ENCODE data around the gene QSOX2. TPM values are rescaled to one million over a fixed set of nuclear protein-coding genes. Genes with fewer than 3 reads are reported as not detected.
A peak's percentile ranks its signal among the peaks of the same experiment; 100 is the strongest.

The QSOX2 gene
- total and polyA plus RNA-seq, 4 donors = 0.79 to 12.7 (median 4.3) TPM

GRCh38 chr9:136207616-136208015 is 38.0 kb downstream of the QSOX2 start:
- TF ChIP-seq GABPA (IDR thresholded peaks at IDR 0.05 in 1 of 2, conservative IDR thresholded peaks at IDR 0.05 in 1 of 2) = no peak
- TF ChIP-seq ZBTB33 (IDR thresholded peaks at IDR 0.05) = no peak
- no peak for TF ChIP-seq TAF1 (conservative IDR thresholded peaks at IDR 0.05)
- no peak for TF ChIP-seq RXRA (IDR thresholded peaks at IDR 0.05)
- H3K36me3 ChIP-seq (ENCODE audit: control insufficient read depth in 4 of 4, insufficient read depth in 3 of 4, low read depth in 1 of 4, low read length in 3 of 4) = peaks cover 0 to 25% (median 8%) of the 10 kb centered on the region in 4 donors
- no peaks in the 10 kb centered on the region for H3K9me3 ChIP-seq (ENCODE audit: control insufficient read depth in 4 of 4, low read length in 3 of 4)
- H3K4me3 ChIP-seq (ENCODE audit: low read depth in 1 of 3, low read length in 3 of 3) = no peak overlapping the region
- H3K4me1 ChIP-seq (ENCODE audit: control insufficient read depth in 4 of 4, insufficient read depth in 4 of 4, low read length in 3 of 4) = peaks cover 0 to 10% (median 6%) of the 10 kb centered on the region in 4 donors
- no peak overlapping the region for H3K9ac ChIP-seq (ENCODE audit: low read depth in 1 of 2, low read length in 2 of 2)
- DNase-seq (ENCODE audit: low spot score) = no peak
- H3K27ac ChIP-seq (ENCODE audit: low read depth in 1 of 2, low read length in 2 of 2) = no peak overlapping the region
- 95% methylated on average over 9 of the region's 9 CpGs for WGBS
- H3K27me3 ChIP-seq (ENCODE audit: control insufficient read depth in 4 of 4, insufficient read depth in 4 of 4, low read length in 3 of 4) = peaks cover 0 to 13% (median 1%) of the 10 kb centered on the region in 4 donors

GRCh38 chr9:136206602-136207275 is 38.9 kb downstream of the QSOX2 start:
- Histone ChIP-seq H3K4me3 (ENCODE audit: low read depth in 1 of 3, low read length in 3 of 3) (no peak overlapping the region), H3K27ac (ENCODE audit: low read depth in 1 of 2, low read length in 2 of 2) (no peak overlapping the region), H3K36me3 (ENCODE audit: control insufficient read depth in 4 of 4, insufficient read depth in 3 of 4, low read depth in 1 of 4, low read length in 3 of 4) (peaks cover 0 to 20% (median 8%) of the 10 kb centered on the region in 4 donors), H3K4me1 (ENCODE audit: control insufficient read depth in 4 of 4, insufficient read depth in 4 of 4, low read length in 3 of 4) (peaks cover 0 to 10% (median 6%) of the 10 kb centered on the region in 4 donors), H3K9ac (ENCODE audit: low read depth in 1 of 2, low read length in 2 of 2) (no peak overlapping the region), H3K9me3 (ENCODE audit: control insufficient read depth in 4 of 4, low read length in 3 of 4) (no peaks in the 10 kb centered on the region), H3K27me3 (ENCODE audit: control insufficient read depth in 4 of 4, insufficient read depth in 4 of 4, low read length in 3 of 4) (peaks cover 0 to 17% (median 2%) of the 10 kb centered on the region in 4 donors)
- 53% methylated on average over 16 of the region's 16 CpGs for WGBS
- TF ChIP-seq HNF4A (conservative IDR thresholded peaks at IDR 0.05) (peak; percentile 74 to 79), SP1 (IDR thresholded peaks at IDR 0.05) (peak; percentile 50), RXRA (IDR thresholded peaks at IDR 0.05) (peak; percentile 75 to 87), REST (IDR thresholded peaks at IDR 0.05) (peak; percentile 42), YY1 (IDR thresholded peaks at IDR 0.05) (no peak)
- DNase-seq (ENCODE audit: low spot score) = no peak

GRCh38 chr9:136205707-136205992 is 40.0 kb downstream of the QSOX2 start:
- Histone ChIP-seq H3K9ac (ENCODE audit: low read depth in 1 of 2, low read length in 2 of 2) (no peak overlapping the region), H3K4me3 (ENCODE audit: low read depth in 1 of 3, low read length in 3 of 3) (no peak overlapping the region), H3K27me3 (ENCODE audit: control insufficient read depth in 4 of 4, insufficient read depth in 4 of 4, low read length in 3 of 4) (peaks cover 0 to 27% (median 8%) of the 10 kb centered on the region in 4 donors), H3K4me1 (ENCODE audit: control insufficient read depth in 4 of 4, insufficient read depth in 4 of 4, low read length in 3 of 4) (peaks cover 0 to 10% (median 6%) of the 10 kb centered on the region in 4 donors), H3K9me3 (ENCODE audit: control insufficient read depth in 4 of 4, low read length in 3 of 4) (no peaks in the 10 kb centered on the region), H3K36me3 (ENCODE audit: control insufficient read depth in 4 of 4, insufficient read depth in 3 of 4, low read depth in 1 of 4, low read length in 3 of 4) (peaks cover 0 to 10% (median 5%) of the 10 kb centered on the region in 4 donors), H3K27ac (ENCODE audit: low read depth in 1 of 2, low read length in 2 of 2) (no peak overlapping the region)
- WGBS = 87% methylated on average over 5 of the region's 5 CpGs
- DNase-seq (ENCODE audit: low spot score) = no peak
- no peak for TF ChIP-seq HNF4G (IDR thresholded peaks at IDR 0.05)
- TF ChIP-seq CTCF (IDR thresholded peaks at IDR 0.05; ENCODE audit: low read depth, low read length, missing input control) = no peak
- no peak for TF ChIP-seq YY1 (IDR thresholded peaks at IDR 0.05)
- TF ChIP-seq ATF3 (IDR thresholded peaks at IDR 0.05) = no peak
- TF ChIP-seq JUND (IDR thresholded peaks at IDR 0.05) = no peak
- no peak for TF ChIP-seq MAX (IDR thresholded peaks at IDR 0.05)
- TF ChIP-seq FOXA1 (IDR thresholded peaks at IDR 0.05) = no peak
- TF ChIP-seq RAD21 (IDR thresholded peaks at IDR 0.05) = no peak
- TF ChIP-seq ZBTB33 (IDR thresholded peaks at IDR 0.05) = no peak

Data from liver (tissue), 9 donors.